Activated CD4-positive, alpha-beta T cell treated with anti-CD3 and anti-CD28 coated beads, Interleukin-2, Interleukin-4, amounts not matched to agents 100 ng/mL and 50 ng/mL, durations not matched to agents 16 hours and 8 hours (primary cell): ENCODE results near the gene RALA.
"Not testable (repeated sequence)": the region's sequence is repeated elsewhere in the genome, so short reads cannot be mapped to it uniquely, and the experiment has no call there.

Source experiments
- DNase-seq: peaks from one replicate; pipeline ENCODE4 v3.0.0-alpha.2; 2020; ENCODE audit warnings: low spot score

Gene RALA

GRCh38 chr7:39645482-39646407 lies 22.4 kb downstream of the RALA start:
- DNase-seq, result no peak

DNA sequence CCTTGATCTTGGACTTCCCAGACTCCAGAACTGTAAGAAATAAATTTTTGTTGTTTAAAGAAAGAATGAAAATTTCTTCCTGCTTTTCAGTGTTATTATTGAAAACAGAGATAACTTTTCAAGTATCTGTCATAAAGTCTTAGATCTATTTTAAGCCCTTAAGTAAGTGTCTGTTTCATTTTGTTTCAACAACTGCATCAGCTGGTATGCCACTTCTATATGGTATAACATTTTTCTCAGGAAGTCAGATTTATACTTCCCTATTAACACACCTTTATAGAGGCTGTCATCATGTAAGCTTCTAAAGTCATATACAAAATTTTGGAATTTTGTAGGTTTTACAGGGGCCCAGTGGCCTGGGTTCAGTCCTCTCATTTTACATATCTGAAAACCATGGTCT lies 24.4 kb downstream of the RALA start:
- DNase-seq, result no peak

- DNase-seq, result no peak
Observed at GRCh38 chr7:39650676-39651075, 27.3 kb downstream of the RALA start.

- no peak for DNase-seq
Observed at GRCh38 chr7:39651265-39651664, 27.9 kb downstream of the RALA start.

DNA sequence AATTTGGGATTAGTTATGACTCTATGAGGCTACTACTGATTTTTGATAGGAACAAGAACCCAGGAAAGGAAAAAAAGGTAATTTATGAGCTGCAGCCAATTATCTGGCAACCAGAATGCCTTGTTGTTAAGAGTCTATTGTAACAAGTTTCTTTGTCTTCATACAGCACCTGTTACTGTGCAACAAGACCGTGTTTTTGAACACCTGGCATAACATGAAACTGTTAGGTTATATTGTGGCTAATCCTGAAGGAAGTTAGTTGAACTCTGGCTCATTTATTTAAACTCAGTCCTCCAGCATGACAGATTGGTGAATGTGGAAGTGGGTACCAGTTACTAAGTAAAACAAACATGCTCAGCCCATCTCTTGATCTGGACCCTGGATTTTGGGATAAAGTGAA lies 33.0 kb downstream of the RALA start:
- DNase-seq, result no peak

- no peak for DNase-seq
Observed at GRCh38 chr7:39659356-39660013, 36.1 kb downstream of the RALA start.

GRCh38 chr7:39661960-39662359 lies 38.6 kb downstream of the RALA start:
- DNase-seq, result no peak

GRCh38 chr7:39663263-39663662 lies 39.9 kb downstream of the RALA start:
- DNase-seq, result no peak

- no peak for DNase-seq
Observed at GRCh38 chr7:39664057-39664456, 40.7 kb downstream of the RALA start.

GRCh38 chr7:39664585-39664984 lies 41.2 kb downstream of the RALA start:
- no peak for DNase-seq

DNA sequence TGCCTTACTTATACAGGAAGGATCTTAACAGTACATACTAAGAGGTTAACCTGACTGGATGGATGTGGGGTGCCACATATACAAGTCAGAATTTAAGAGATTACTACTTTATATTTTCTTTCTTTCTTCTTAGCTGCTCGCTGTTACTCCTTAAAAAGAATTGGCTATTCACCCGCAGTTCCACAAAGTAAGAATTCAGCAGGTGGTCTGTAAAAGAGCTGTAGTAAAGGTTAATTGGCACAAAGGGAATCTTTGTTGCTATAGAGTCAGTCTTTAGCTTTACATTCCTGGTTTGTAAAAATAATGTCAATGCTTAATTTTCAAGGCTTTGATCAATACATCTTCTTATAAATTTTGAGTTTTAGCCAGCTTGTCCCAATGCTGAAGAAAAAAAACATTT lies 43.2 kb downstream of the RALA start:
- DNase-seq, result no peak

DNA sequence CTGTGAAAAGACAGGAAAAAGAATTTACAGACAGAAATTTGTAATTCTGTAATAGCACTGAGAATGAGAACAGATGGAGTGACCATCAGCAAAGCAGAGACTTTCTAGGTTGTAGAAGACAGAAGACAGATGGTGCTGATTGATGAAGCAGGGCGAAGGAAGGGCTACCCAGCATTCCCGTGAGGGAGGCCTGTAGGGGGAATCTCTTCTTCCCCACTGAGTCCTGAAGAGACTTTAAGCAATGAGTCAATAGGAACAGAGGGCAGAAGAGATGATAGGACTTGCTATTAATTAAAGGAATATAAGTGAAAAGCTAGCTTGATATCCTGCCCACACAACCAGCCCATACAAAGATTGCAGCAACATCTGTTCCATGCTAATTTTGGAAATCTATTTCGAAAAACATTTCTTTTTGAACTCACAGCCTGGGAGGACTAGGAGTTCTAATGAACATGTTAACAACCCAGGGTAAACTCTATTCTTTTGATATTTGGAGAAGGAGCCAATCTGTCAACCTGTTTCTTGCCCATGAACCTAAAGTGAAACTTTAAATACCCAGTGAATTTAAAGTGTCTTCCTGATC lies 44.1 kb downstream of the RALA start:
- no peak for DNase-seq

GRCh38 chr7:39668280-39668679 lies 44.9 kb downstream of the RALA start:
- DNase-seq, result not testable (repeated sequence)

DNA sequence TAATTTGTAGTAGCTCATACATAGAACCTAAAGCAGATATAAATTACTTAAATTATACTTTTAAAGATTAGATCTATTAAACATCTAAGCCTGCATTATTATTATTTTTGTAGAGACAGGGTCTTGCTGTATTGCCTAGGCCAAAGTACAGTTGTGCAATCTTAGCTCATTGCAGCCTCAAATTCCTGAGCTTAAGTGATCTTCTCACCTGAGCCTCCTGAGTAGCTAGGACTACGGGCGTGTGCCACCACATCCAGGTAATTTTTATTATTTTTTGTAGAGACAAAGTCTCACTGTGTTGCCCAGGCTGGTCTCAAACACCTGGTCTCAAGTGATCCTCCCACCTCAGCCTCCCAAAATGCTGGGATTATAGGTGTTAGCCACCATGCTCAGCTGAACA lies 46.7 kb downstream of the RALA start:
- DNase-seq, result no peak

DNA sequence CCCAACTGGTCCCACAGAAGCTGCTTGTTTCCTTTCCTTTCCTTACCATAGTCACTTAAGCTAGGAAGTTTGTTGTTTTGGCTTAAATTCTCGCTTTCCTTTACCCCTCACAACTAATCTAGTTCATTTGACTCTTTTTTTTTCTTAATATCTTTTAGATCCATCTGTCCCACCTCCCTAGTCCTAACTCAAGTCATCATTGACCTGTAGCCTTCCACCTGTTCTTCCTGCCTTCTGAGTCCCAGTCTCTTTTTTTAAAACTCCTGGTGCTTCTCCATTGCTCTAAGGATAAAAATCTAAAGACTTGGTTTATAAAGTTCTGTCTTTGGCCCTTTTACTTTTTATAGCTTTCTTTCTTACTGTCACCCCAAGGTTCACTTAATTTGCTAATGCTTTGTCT lies 47.6 kb downstream of the RALA start:
- DNase-seq, result no peak

GRCh38 chr7:39672176-39672575 lies 48.8 kb downstream of the RALA start:
- no peak for DNase-seq

DNA sequence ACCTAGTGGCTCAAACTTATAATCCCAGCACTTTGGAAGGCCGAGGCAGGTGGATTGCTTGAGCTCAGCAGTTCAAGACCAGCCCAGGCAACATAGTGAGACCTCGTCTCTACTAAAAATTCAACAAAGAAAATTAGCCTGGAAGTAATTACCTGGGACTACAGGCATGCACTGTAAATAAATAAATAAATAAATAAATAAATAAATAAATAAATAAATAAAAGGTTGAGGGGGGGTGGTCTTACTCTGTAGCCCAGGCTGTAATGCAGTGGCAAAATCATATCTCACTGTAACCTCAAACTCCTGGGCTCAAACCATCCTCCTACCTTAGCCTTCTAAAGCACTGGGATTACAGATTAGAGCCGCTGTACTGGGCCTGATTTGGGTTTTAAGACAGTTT lies 50.5 kb downstream of the RALA start:
- DNase-seq, result no peak

- no peak for DNase-seq
Observed at GRCh38 chr7:39674406-39674805, 51.0 kb downstream of the RALA start.

- DNase-seq, result no peak
Observed at GRCh38 chr7:39676346-39676745, 53.0 kb downstream of the RALA start.

GRCh38 chr7:39678930-39679709 lies 55.7 kb downstream of the RALA start:
- no peak for DNase-seq

- not testable (repeated sequence) for DNase-seq
Observed at GRCh38 chr7:39679874-39680273, 56.5 kb downstream of the RALA start.

DNA sequence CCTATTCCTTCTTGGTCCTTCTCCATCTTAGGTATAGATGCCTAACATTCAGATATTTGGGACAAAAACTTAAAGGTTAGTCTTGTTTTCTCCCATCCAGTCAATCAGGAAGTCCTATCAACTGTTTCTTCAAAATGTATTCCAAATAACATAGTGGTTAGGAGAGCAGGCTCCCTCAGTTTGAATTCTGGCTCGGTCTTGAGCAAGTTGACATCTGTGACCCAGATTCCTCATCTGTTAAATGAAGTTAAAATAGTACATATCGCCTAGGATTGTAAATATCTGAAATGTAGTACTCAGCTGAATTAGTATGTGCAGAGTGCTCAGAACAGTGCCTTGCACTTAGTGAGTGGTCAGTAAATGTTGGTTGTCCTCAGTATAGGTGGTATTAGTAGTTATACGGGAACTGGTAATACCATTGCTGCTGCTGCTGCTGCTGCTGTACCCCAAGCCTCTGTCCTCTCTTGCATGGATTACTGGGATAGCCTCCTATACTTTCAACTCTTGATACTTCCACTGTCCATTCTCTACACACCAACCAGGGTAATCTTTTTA lies 58.6 kb downstream of the RALA start:
- no peak for DNase-seq
